ENCODE measurements around the gene WNT5A. TPM values are rescaled to one million over a fixed set of nuclear protein-coding genes. Genes with fewer than 3 reads are reported as not detected.

WNT5A gene
- total and polyA plus RNA-seq, 3 donors from 2014 or later: 3.4 to 12.4 (median 11.1) TPM

- TF ChIP-seq, protein P1, sequence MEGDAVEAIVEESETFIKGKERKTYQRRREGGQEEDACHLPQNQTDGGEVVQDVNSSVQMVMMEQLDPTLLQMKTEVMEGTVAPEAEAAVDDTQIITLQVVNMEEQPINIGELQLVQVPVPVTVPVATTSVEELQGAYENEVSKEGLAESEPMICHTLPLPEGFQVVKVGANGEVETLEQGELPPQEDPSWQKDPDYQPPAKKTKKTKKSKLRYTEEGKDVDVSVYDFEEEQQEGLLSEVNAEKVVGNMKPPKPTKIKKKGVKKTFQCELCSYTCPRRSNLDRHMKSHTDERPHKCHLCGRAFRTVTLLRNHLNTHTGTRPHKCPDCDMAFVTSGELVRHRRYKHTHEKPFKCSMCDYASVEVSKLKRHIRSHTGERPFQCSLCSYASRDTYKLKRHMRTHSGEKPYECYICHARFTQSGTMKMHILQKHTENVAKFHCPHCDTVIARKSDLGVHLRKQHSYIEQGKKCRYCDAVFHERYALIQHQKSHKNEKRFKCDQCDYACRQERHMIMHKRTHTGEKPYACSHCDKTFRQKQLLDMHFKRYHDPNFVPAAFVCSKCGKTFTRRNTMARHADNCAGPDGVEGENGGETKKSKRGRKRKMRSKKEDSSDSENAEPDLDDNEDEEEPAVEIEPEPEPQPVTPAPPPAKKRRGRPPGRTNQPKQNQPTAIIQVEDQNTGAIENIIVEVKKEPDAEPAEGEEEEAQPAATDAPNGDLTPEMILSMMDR (IDR thresholded peaks at IDR 0.05): no peak
- TF ChIP-seq POLR2A (IDR thresholded peaks at IDR 0.05): no peak
- H3K36me3 ChIP-seq (ENCODE audit: low read depth, missing control alignments): no peaks in the 10 kb centered on the region
- no peak for DNase-seq
- no peak overlapping the region for H3K4me3 ChIP-seq
- no peaks in the 10 kb centered on the region for H3K4me1 ChIP-seq
- H3K27ac ChIP-seq: no peak overlapping the region
- no peaks in the 10 kb centered on the region for H3K27me3 ChIP-seq
- WGBS, 2 donors: 72 to 73% methylated on average over 6 of the region's 6 CpGs
- intact Hi-C loops (cut with DNase I; ENCODE audit: low total_unique reads): no loop called here
- H3K9me3 ChIP-seq: no peaks in the 10 kb centered on the region
Observed at GRCh38 chr3:55518451-55518850, 31.3 kb upstream of the WNT5A start.

GRCh38 chr3:55516392-55517030 is 29.4 kb upstream of the WNT5A start:
- no peak overlapping the region for H3K4me3 ChIP-seq
- no peak for TF ChIP-seq POLR2A (IDR thresholded peaks at IDR 0.05)
- TF ChIP-seq, protein P1 (IDR thresholded peaks at IDR 0.05): no peak
- no peak overlapping the region for H3K27ac ChIP-seq
- no peaks in the 10 kb centered on the region for H3K36me3 ChIP-seq (ENCODE audit: low read depth, missing control alignments)
- intact Hi-C loops (cut with DNase I; ENCODE audit: low total_unique reads): no loop called here
- no peaks in the 10 kb centered on the region for H3K4me1 ChIP-seq
- DNase-seq: no peak
- no peaks in the 10 kb centered on the region for H3K9me3 ChIP-seq
- 43 to 64% methylated on average over 10 of the region's 10 CpGs for WGBS, 2 donors
- H3K27me3 ChIP-seq: no peaks in the 10 kb centered on the region

DNA sequence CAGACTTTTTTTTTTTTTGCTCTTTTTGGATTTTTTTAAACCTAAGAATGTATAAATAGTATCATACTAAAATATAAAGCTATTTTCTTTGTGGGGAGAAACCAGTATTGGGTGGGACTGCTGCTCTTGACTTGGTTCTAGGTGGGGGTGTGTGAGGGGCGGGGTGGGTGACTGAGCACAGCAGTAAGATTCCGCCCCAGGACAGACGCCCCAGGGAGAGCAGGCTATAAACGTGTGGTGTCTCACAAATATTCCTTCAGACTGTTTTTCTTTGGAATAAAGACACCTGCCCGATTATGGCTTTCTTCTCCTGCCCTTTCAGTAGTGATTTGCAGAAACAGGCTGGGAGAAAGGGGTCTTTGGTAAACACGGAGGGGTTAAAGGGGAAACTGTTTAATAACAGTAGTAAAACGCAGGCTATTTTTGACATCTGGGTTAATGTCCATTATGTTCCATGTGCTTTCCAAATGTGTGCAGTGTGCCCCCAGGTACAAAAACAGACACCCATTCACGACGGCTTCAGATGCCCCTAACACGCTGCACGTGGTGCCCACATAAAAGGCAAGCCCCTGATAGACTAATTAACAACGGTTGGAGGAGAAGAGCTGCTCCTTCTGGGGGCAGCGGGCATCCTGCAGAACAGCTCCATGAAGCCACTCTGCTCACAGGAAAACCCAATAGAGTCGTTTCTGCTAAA is 28.6 kb upstream of the WNT5A start:
- H3K4me1 ChIP-seq: no peaks in the 10 kb centered on the region
- no peak overlapping the region for H3K27ac ChIP-seq
- 45 to 49% methylated on average over 14 of the region's 14 CpGs for WGBS, 2 donors
- H3K36me3 ChIP-seq (ENCODE audit: low read depth, missing control alignments): no peaks in the 10 kb centered on the region
- no peak overlapping the region for H3K4me3 ChIP-seq
- intact Hi-C loops (cut with DNase I; ENCODE audit: low total_unique reads): no loop called here
- no peak for TF ChIP-seq POLR2A (IDR thresholded peaks at IDR 0.05)
- TF ChIP-seq, protein P1 (IDR thresholded peaks at IDR 0.05): no peak
- no peaks in the 10 kb centered on the region for H3K9me3 ChIP-seq
- no peak for DNase-seq
- H3K27me3 ChIP-seq: no peaks in the 10 kb centered on the region

DNA sequence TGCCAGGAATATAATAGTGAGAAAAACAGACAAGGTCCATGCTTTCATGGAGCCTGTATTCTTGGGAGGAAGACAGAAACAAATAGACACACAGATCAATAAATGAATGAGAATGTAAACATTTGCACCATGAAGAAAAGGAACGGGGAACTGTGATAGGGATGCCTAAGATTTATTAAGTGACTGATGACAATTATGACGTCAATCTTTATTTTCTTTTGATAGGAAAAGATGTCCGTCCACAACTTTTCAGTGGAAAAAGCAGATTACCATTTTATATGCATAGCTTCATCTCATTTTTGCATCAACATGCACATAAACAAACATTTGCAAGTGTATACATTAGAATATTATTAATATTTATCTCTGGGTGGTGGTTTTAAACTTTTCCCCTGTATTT is 27.9 kb upstream of the WNT5A start:
- Histone ChIP-seq H3K4me1 (no peaks in the 10 kb centered on the region), H3K27ac (no peak overlapping the region), H3K27me3 (no peaks in the 10 kb centered on the region), H3K4me3 (no peak overlapping the region), H3K9me3 (no peaks in the 10 kb centered on the region), H3K36me3 (ENCODE audit: low read depth, missing control alignments) (no peaks in the 10 kb centered on the region)
- TF ChIP-seq, protein P1 (IDR thresholded peaks at IDR 0.05): no peak
- no peak for TF ChIP-seq POLR2A (IDR thresholded peaks at IDR 0.05)
- WGBS, 2 donors: 91% methylated on average over 3 of the region's 3 CpGs
- intact Hi-C loops (cut with DNase I; ENCODE audit: low total_unique reads): no loop called here
- no peak for DNase-seq

Data from testis (tissue), 3 donors.